ENCODE data around the gene PRKACG. TPM values are rescaled to one million over a fixed set of nuclear protein-coding genes. Genes with fewer than 3 reads are reported as not detected.
"Not testable (repeated sequence)": the region's sequence is repeated elsewhere in the genome, so short reads cannot be mapped to it uniquely, and the experiment has no call there.

The PRKACG gene
- total RNA-seq, 2 donors from 2014 or later: not detected

DNA sequence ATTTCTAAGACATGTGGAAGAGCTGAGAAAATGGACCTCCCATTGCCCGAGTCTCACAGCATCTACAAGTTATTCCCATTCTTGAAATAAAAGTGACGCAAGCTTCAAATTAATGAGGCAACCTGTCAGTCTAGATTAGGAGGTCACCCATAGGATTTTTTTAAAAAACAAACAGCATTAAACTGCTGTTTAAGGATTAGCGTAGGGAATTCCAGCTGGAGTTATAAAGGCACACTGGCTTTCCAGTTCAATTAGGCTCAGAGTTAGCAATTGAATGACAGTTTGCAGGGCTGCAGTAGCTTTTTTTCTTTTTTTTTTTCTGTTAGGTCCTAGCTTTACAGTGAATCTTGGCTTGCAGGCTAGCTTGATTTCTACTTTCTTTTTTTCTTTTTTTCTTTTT, 16.2 kb downstream of the PRKACG start:
- no peak for ATAC-seq
- intact Hi-C loops (cut with DNase I, micrococcal nuclease): loop anchor here in 1 of 2 donors (5.0 to 10.0 kb wide), 4 partner anchors 143 to 415 kb away; a partner anchor contains a TSS
- DNase-seq: no peak

DNA sequence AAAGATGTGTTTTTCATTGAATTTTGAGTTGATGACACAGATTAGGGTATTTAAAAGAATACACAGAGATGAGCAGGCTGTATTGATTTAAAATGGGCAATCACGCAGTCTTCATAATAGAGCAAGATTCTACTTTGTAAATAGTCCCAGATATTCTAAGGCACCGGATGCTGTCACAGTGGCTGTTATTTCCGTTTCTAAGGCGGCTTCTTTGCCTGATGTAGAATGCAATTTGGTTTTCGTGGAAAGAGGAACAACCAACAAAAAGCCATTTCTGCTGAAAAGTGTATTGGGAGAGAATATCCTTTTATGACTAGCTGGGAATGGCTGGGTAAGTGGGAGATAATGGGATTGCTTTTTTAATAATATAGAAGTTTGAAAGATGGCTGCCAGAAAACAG, 17.5 kb downstream of the PRKACG start:
- intact Hi-C loops (cut with DNase I, micrococcal nuclease): loop anchor here in 1 of 2 donors (5.0 to 10.0 kb wide), 4 partner anchors 142 to 414 kb away; a partner anchor contains a TSS
- ATAC-seq (no peak), DNase-seq (no peak)

GRCh38 chr9:68995776-68996175, 18.1 kb downstream of the PRKACG start:
- DNase-seq (no peak), ATAC-seq (no peak)
- intact Hi-C loops (cut with DNase I, micrococcal nuclease): loop anchor here in 1 of 2 donors (5.0 to 10.0 kb wide), 4 partner anchors 141 to 413 kb away; a partner anchor contains a TSS

GRCh38 chr9:68991457-68991856, 22.5 kb downstream of the PRKACG start:
- ATAC-seq (no peak), DNase-seq (no peak)
- intact Hi-C loops (cut with DNase I, micrococcal nuclease): loop anchor here in 1 of 2 donors (10.0 kb wide), 2 partner anchors 137 to 207 kb away; a partner anchor contains a TSS

DNA sequence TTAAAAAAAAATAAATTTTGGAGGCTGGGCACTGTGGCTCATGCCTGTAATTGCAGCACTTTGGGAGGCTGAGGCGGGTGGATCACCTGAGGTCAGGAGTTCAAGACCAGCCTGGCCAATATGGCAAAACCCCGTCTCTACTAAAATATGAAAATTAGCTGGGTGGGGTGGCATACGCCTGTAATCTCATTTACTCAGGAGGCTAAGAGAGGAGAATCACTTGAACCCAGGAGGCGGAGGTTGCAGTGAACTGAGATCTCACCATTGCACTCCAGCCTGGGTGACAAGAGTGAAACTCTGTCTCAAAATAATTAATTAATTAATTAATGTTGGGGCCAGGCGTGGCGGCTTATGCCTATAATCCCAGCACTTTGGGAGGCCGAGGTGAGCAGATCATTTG, 27.0 kb downstream of the PRKACG start:
- intact Hi-C loops (cut with DNase I, micrococcal nuclease); ATAC-seq; DNase-seq: not testable (repeated sequence)

- no peak for DNase-seq
- intact Hi-C loops (cut with DNase I, micrococcal nuclease): no loop called here
- no peak for ATAC-seq
Measured at GRCh38 chr9:68983522-68984424, 30.1 kb downstream of the PRKACG start.

- intact Hi-C loops (cut with DNase I, micrococcal nuclease): no loop called here
- DNase-seq (no peak), ATAC-seq (no peak)
Measured at GRCh38 chr9:68983008-68983411, 30.9 kb downstream of the PRKACG start.

- intact Hi-C loops (cut with DNase I, micrococcal nuclease): no loop called here
- peak; percentile 85 for ATAC-seq
- peak; percentile 27 to 51 for DNase-seq
Measured at GRCh38 chr9:68981789-68982188, 32.1 kb downstream of the PRKACG start.

GRCh38 chr9:68980341-68980914, 33.5 kb downstream of the PRKACG start:
- intact Hi-C loops (cut with DNase I, micrococcal nuclease): no loop called here
- peak in 1 of 2 donors; percentile 42 for DNase-seq
- ATAC-seq: peak; percentile 33

DNA sequence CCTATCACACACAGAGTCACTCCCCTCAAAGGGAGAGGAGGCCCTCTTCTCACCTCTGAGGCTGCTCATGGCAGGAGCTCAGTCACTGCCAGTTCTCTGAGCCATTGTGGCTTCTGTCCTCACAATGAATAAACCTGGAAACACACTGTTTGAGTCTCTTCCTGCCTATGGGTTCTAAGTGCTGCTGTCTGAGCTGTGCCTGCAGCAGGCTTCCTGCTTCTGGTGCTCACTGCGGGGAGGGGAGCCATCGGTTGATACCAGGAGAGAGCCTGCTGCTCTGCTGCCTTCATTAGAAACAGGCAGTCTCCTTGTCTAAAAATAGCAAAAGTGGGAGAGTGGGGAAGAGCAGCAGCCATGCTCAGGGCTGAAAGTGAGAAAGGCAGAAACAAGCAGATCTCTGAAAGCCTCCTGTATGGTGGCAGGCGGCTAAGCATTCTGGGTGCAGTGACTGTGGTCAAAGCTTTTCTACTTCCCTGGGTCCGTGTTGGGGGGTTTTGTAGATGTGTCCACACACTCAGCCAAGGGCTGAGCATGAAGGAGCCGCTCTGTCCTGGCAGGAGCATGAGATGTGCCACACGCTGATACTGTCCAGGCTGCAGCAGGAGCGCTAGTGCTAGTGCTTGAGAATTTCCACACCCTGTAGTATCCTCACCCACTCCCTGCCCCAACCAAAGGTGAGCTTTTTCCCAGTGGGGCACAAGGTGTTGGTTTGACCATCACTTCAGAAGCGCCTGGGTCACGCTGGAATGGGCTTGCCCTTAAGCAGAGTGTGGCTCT, 34.2 kb downstream of the PRKACG start:
- intact Hi-C loops (cut with DNase I, micrococcal nuclease): no loop called here
- peak; percentile 33 for ATAC-seq
- DNase-seq: peak; percentile 23 to 62

DNA sequence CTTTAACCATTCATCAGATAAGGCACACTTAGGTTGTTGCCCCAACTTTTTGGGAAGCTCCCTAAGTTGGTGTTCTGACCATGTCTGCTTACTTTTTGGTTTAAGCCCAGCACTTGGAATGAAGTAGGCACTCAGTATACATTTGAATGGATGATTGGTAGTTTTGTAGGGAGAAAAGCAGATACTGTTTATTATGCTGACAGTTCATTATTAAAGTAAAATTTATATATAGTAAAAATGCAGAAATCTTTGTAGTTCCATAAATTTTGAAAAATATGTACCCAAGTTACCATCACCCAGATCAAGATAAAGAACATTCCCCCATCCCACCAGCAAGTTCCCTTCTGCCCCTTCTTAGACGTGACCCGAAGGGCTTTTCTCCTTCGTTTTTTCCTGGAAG, 35.4 kb downstream of the PRKACG start:
- DNase-seq: no peak
- intact Hi-C loops (cut with DNase I, micrococcal nuclease): no loop called here
- no peak for ATAC-seq

- ATAC-seq: no peak
- no peak for DNase-seq
Measured at GRCh38 chr9:68978066-68978465, 35.8 kb downstream of the PRKACG start.

GRCh38 chr9:68975365-68976043, 38.4 kb downstream of the PRKACG start:
- ATAC-seq (peak; percentile 66), DNase-seq (no peak)
- intact Hi-C loops (cut with DNase I, micrococcal nuclease): no loop called here

More at GRCh38 chr9:68978066-68978465, 35.8 kb downstream of the PRKACG start:
- intact Hi-C loops (cut with DNase I, micrococcal nuclease): no loop called here

- ATAC-seq: no peak
- no peak for DNase-seq
- intact Hi-C loops (cut with DNase I, micrococcal nuclease): no loop called here
Measured at GRCh38 chr9:68974901-68975300, 39.0 kb downstream of the PRKACG start.

DNA sequence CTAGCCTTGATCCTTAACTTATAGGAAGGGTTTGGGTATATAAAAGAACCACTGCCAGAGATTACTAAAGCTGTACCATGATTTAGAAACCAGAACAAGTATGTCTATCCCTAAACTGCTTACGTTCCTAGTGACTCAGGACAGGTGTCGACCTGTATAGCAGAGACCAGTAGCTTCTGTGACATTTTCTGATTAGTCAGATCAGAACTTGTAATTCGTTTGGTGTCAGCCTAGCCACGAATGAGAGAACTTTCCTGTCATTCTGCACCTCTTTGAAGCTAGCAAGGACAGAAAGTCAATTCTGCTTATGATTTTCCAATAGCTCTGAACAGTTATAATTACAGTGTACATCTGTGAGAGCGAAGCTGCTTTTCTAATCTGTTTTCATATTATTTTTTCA, 39.5 kb downstream of the PRKACG start:
- intact Hi-C loops (cut with DNase I, micrococcal nuclease): no loop called here
- ATAC-seq (no peak), DNase-seq (no peak)

GRCh38 chr9:68973619-68974018, 40.3 kb downstream of the PRKACG start:
- ATAC-seq (no peak), DNase-seq (no peak)
- intact Hi-C loops (cut with DNase I, micrococcal nuclease): no loop called here

DNA sequence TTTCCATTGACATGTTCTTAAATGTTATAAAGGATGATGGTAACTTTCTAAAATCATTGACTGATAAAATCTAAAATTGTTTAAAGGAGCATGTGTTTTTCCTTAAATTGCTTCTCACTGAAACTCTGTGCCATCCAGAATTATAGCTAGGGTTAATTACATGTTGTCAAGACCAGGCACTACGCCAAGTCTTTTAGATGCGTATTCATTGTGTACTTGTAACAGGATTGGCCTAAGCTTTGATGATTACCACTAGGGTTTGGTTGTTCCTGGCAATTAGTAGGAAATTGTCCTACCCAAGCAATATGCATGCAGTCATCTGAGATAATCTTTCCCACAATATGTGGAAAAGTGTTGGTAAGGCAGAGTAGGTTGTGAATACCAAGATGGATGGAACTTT, 43.8 kb downstream of the PRKACG start:
- ATAC-seq (peak; percentile 94), DNase-seq (peak; percentile 57 to 64)
- intact Hi-C loops (cut with DNase I, micrococcal nuclease): no loop called here

DNA sequence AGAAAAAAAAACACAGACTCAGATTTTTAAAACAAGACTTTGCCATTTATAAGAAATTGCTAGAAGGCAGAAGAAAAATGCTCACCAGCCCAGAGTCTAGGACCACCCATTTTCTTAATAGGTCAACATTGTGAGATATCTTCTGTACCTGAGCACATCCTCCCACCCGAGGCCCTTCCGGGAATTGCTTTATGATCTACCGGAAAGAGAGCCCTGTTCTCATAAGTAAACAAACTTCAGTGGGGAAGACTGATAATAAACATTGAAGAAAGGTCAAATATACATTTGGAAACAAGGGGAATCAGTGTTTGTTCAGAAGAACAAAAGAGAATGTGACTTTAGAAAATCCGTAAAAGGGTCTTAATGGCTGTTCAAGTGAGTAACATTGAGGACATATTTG, 44.4 kb downstream of the PRKACG start:
- intact Hi-C loops (cut with DNase I, micrococcal nuclease): no loop called here
- ATAC-seq (peak; percentile 71), DNase-seq (peak; percentile 27 to 63)

GRCh38 chr9:68967800-68968199, 46.1 kb downstream of the PRKACG start:
- ATAC-seq: no peak
- intact Hi-C loops (cut with DNase I, micrococcal nuclease): no loop called here
- DNase-seq: no peak
